GM12878 (cell line): ENCODE measurements around the gene MYO6.

Experiments used
- JUND ChIP-seq: IDR thresholded peaks from 2 replicates; pipeline ENCODE4 v1.6.1; 2012; ENCODE audit warnings: low read depth, mild to moderate bottlenecking, low read length, improper control_type of control experiment, moderate library complexity
- NFYB ChIP-seq: IDR thresholded peaks from 2 replicates; pipeline ENCODE4 v1.6.1; 2011; ENCODE audit warnings: low read depth, mild to moderate bottlenecking, low read length, improper control_type of control experiment, moderate library complexity; ENCODE audit not compliant: insufficient read depth
- NR2C2 ChIP-seq: IDR thresholded peaks from 2 replicates; pipeline ENCODE4 v1.6.1; 2011; ENCODE audit warnings: borderline replicate concordance, low read depth; ENCODE audit not compliant: control insufficient read depth, insufficient read length
- POLR2AphosphoS5 ChIP-seq: IDR thresholded peaks from 2 replicates; pipeline ENCODE4 v1.6.1; 2011; ENCODE audit warnings: mild to moderate bottlenecking, low read length, inconsistent platforms
- RAD21 ChIP-seq: IDR thresholded peaks from 2 replicates; pipeline ENCODE4 v1.6.1; 2011; ENCODE audit warnings: mild to moderate bottlenecking, low read depth, low read length, moderate library complexity; ENCODE audit not compliant: insufficient read depth
- SPI1 ChIP-seq: IDR thresholded peaks from 2 replicates; pipeline ENCODE4 v1.6.1; 2011; ENCODE audit warnings: low read depth, mild to moderate bottlenecking, low read length, moderate library complexity, borderline replicate concordance; ENCODE audit not compliant: insufficient read depth
- ZSCAN29 ChIP-seq: fragments of 450-650 bp; IDR thresholded peaks from 2 replicates; pipeline ENCODE4 v1.6.1; 2017; ENCODE audit warnings: mild to moderate bottlenecking, moderate library complexity
- TF ChIP-seq, protein P1 (sequence below): IDR thresholded peaks from 2 replicates; pipeline ENCODE4 v1.6.1; 2011; ENCODE audit warnings: borderline replicate concordance, low read depth, mild to moderate bottlenecking, moderate library complexity, mixed read lengths, low read length; ENCODE audit not compliant: insufficient read depth; ENCODE audit errors: extremely low read length
- TF ChIP-seq, protein P2 (sequence below), 3 experiments: IDR thresholded peaks in 2 of 3; conservative IDR thresholded peaks in 1 of 3; 2 replicates each; pipeline ENCODE4 v1.5.1; 2011; ENCODE audit warnings: low read depth in 3 of 3, low read length in 3 of 3, mild to moderate bottlenecking in 3 of 3, control low read depth in 2 of 3, moderate library complexity in 2 of 3, inconsistent platforms in 1 of 3, mixed read lengths in 1 of 3; ENCODE audit not compliant: control insufficient read depth in 2 of 3, insufficient read depth in 1 of 3; ENCODE audit errors: extremely low read depth in 1 of 3
- TF ChIP-seq, protein P3 (sequence below): IDR thresholded peaks from 2 replicates; pipeline ENCODE4 v1.6.1; 2012; ENCODE audit warnings: low read length, inconsistent platforms
- TF ChIP-seq, protein P4 (sequence below): IDR thresholded peaks from 2 replicates; pipeline ENCODE4 v1.6.1; 2011; ENCODE audit warnings: low read depth, low read length, improper control_type of control experiment, borderline replicate concordance
- TF ChIP-seq, protein P5 (sequence below): fragments of 450-650 bp; IDR thresholded peaks from 2 replicates; pipeline ENCODE4 v1.6.1; 2018; ENCODE audit warnings: borderline replicate concordance, mild to moderate bottlenecking; ENCODE audit not compliant: partially characterized antibody
- TF ChIP-seq, protein P6 (sequence below): IDR thresholded peaks from 2 replicates; pipeline ENCODE4 v1.6.1; 2011; ENCODE audit warnings: low read depth, mild to moderate bottlenecking, low read length, moderate library complexity, borderline replicate concordance; ENCODE audit errors: extremely low read depth

DNA sequence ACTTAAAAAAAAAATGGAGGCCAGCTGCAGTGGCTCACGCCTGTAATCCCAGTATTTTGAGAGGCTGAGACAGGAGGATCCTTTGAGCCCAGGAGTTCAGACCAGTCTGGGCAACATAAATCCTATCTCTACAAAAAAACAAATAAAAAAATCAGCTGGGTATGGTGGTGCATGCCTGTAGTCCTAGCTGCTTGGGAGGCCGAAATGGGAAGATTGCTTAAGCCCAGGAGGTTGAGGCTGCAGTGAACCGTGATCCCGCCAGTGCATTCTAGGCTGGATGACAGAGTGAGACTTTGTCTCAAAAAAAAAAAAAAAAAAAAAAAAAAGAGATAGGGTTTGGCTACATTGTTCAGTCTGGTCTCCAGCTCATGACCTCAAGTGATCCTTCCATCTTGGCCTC is 29.7 kb downstream of the MYO6 start:
- TF ChIP-seq POLR2AphosphoS5 (no peak), RAD21 (no peak), NR2C2 (no peak), ZSCAN29 (no peak), JUND (no peak), SPI1 (no peak), NFYB (no peak)
- TF ChIP-seq, protein P1, sequence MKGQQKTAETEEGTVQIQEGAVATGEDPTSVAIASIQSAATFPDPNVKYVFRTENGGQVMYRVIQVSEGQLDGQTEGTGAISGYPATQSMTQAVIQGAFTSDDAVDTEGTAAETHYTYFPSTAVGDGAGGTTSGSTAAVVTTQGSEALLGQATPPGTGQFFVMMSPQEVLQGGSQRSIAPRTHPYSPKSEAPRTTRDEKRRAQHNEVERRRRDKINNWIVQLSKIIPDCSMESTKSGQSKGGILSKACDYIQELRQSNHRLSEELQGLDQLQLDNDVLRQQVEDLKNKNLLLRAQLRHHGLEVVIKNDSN, result no peak
- TF ChIP-seq, protein P2, sequence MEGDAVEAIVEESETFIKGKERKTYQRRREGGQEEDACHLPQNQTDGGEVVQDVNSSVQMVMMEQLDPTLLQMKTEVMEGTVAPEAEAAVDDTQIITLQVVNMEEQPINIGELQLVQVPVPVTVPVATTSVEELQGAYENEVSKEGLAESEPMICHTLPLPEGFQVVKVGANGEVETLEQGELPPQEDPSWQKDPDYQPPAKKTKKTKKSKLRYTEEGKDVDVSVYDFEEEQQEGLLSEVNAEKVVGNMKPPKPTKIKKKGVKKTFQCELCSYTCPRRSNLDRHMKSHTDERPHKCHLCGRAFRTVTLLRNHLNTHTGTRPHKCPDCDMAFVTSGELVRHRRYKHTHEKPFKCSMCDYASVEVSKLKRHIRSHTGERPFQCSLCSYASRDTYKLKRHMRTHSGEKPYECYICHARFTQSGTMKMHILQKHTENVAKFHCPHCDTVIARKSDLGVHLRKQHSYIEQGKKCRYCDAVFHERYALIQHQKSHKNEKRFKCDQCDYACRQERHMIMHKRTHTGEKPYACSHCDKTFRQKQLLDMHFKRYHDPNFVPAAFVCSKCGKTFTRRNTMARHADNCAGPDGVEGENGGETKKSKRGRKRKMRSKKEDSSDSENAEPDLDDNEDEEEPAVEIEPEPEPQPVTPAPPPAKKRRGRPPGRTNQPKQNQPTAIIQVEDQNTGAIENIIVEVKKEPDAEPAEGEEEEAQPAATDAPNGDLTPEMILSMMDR (IDR thresholded peaks at IDR 0.05 in 2 of 3, conservative IDR thresholded peaks at IDR 0.05 in 1 of 3; ENCODE audit: control insufficient read depth in 2 of 3, extremely low read depth in 1 of 3, insufficient read depth in 1 of 3, low read depth in 3 of 3, low read length in 3 of 3), result no peak
- TF ChIP-seq, protein P3, sequence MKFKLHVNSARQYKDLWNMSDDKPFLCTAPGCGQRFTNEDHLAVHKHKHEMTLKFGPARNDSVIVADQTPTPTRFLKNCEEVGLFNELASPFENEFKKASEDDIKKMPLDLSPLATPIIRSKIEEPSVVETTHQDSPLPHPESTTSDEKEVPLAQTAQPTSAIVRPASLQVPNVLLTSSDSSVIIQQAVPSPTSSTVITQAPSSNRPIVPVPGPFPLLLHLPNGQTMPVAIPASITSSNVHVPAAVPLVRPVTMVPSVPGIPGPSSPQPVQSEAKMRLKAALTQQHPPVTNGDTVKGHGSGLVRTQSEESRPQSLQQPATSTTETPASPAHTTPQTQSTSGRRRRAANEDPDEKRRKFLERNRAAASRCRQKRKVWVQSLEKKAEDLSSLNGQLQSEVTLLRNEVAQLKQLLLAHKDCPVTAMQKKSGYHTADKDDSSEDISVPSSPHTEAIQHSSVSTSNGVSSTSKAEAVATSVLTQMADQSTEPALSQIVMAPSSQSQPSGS, result no peak
- TF ChIP-seq, protein P4, sequence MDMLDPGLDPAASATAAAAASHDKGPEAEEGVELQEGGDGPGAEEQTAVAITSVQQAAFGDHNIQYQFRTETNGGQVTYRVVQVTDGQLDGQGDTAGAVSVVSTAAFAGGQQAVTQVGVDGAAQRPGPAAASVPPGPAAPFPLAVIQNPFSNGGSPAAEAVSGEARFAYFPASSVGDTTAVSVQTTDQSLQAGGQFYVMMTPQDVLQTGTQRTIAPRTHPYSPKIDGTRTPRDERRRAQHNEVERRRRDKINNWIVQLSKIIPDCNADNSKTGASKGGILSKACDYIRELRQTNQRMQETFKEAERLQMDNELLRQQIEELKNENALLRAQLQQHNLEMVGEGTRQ, result no peak
- TF ChIP-seq, protein P5, sequence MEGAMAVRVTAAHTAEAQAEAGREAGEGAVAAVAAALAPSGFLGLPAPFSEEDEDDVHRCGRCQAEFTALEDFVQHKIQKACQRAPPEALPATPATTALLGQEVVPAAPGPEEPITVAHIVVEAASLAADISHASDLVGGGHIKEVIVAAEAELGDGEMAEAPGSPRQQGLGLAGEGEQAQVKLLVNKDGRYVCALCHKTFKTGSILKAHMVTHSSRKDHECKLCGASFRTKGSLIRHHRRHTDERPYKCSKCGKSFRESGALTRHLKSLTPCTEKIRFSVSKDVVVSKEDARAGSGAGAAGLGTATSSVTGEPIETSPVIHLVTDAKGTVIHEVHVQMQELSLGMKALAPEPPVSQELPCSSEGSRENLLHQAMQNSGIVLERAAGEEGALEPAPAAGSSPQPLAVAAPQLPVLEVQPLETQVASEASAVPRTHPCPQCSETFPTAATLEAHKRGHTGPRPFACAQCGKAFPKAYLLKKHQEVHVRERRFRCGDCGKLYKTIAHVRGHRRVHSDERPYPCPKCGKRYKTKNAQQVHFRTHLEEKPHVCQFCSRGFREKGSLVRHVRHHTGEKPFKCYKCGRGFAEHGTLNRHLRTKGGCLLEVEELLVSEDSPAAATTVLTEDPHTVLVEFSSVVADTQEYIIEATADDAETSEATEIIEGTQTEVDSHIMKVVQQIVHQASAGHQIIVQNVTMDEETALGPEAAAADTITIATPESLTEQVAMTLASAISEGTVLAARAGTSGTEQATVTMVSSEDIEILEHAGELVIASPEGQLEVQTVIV, result no peak
- TF ChIP-seq, protein P6, sequence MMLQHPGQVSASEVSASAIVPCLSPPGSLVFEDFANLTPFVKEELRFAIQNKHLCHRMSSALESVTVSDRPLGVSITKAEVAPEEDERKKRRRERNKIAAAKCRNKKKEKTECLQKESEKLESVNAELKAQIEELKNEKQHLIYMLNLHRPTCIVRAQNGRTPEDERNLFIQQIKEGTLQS, result no peak
